Naive thymus-derived CD8-positive, alpha-beta T cell (primary cell): ENCODE results near the gene LAMA4. TPM values are rescaled to one million over a fixed set of nuclear protein-coding genes. Genes with fewer than 3 reads are reported as not detected.
"Not testable (repeated sequence)": the region's sequence is repeated elsewhere in the genome, so short reads cannot be mapped to it uniquely, and the experiment has no call there.

ENCODE experiments used
- ATAC-seq, 2 donors: fragments of 150-1000 bp; cut with Tn5 transposase in 1 of 2; sonication (Bioruptor Pico), chemical (Tn5 transposase) in 1 of 2; 1 replicate in 1 of 2; 2 replicates in 1 of 2; pipeline ENCODE4 v1.10.0; 2021; ENCODE audit warnings: mild to moderate bottlenecking in 2 of 2, moderate library complexity in 2 of 2
- POLR2A ChIA-PET: fragments of 350-600 bp; sonication (Branson Sonifier 250); formaldehyde crosslinking; loops from one replicate; lab custom pipeline; 2021; ENCODE audit warnings: antibody characterized with exemption; lab: Charles Lee
- DNase-seq, 10 donors: peaks; one replicate each; pipeline versions ENCODE4 v3.0.0 to v3.0.0-alpha.2; 2020 to 2022
- H3K27ac Mint-ChIP-seq, 10 donors: one replicate each; pipeline ENCODE4 v1.8.0; 2020 to 2022; ENCODE audit warnings: mild to moderate bottlenecking in 10 of 10, mixed read lengths in 10 of 10, moderate library complexity in 4 of 10, inconsistent platforms in 1 of 10
- H3K27me3 Mint-ChIP-seq, 5 donors: one replicate each; pipeline ENCODE4 v1.8.0; 2021 to 2022; ENCODE audit warnings: mixed read lengths in 5 of 5
- H3K36me3 Mint-ChIP-seq, 3 donors: one replicate each; pipeline ENCODE4 v1.8.0; 2020 to 2022; ENCODE audit warnings: mixed read lengths in 3 of 3, mild to moderate bottlenecking in 2 of 3, inconsistent platforms in 1 of 3
- H3K4me1 Mint-ChIP-seq, 4 donors: one replicate each; pipeline ENCODE4 v1.8.0; 2021 to 2022; ENCODE audit warnings: mixed read lengths in 4 of 4
- H3K4me3 Mint-ChIP-seq, 10 donors: one replicate each; pipeline ENCODE4 v1.8.0; 2020 to 2022; ENCODE audit warnings: mild to moderate bottlenecking in 10 of 10, mixed read lengths in 10 of 10, moderate library complexity in 6 of 10, inconsistent platforms in 1 of 10
- H3K9me3 Mint-ChIP-seq, 9 donors: one replicate each; pipeline ENCODE4 v1.8.0; 2020 to 2022; ENCODE audit warnings: mixed read lengths in 9 of 9, mild to moderate bottlenecking in 3 of 9, inconsistent platforms in 1 of 9, moderate library complexity in 1 of 9
- polyA plus RNA-seq, 3 donors: library from polyadenylated mRNA; unstranded; fragments of 300-500 nt; fragmentation: Illumina TruSeq; gene quantifications; one replicate each; pipeline ENCODE4 v1.2.3, GENCODE V29; 2021
- total RNA-seq, 8 experiments: library from RNA in 2 of 8; stranded (reverse) in 2 of 8; gene quantifications; one replicate each; pipeline ENCODE4 v1.2.3 and lab custom pipeline; 2021 to 2026

Gene LAMA4
- total and polyA plus RNA-seq, 5 experiments from 2014 or later = not detected

GRCh38 chr6:112209131-112209530 lies 45.2 kb downstream of the LAMA4 start:
- Mint-ChIP-seq H3K4me1 (no peaks in the 10 kb centered on the region), H3K9me3 (no peaks in the 10 kb centered on the region), H3K4me3 (no peak overlapping the region), H3K36me3 (no peaks in the 10 kb centered on the region), H3K27me3 (peaks cover 9 to 28% (median 14%) of the 10 kb centered on the region in 5 donors), H3K27ac (no peak overlapping the region)
- POLR2A ChIA-PET = no interaction called here
- no peak for DNase-seq
- ATAC-seq = no peak

- Mint-ChIP-seq H3K36me3 (no peaks in the 10 kb centered on the region), H3K4me3 (no peak overlapping the region), H3K4me1 (no peaks in the 10 kb centered on the region), H3K9me3 (no peaks in the 10 kb centered on the region), H3K27me3 (peaks cover 8 to 28% (median 13%) of the 10 kb centered on the region in 5 donors), H3K27ac (no peak overlapping the region)
- DNase-seq = no peak
- no peak for ATAC-seq
- POLR2A ChIA-PET = no interaction called here
These were observed 46.6 kb downstream of the LAMA4 start for GRCh38 chr6:112207776-112208175.

- DNase-seq = no peak
- H3K9me3 Mint-ChIP-seq = no peaks in the 10 kb centered on the region
- H3K4me3 Mint-ChIP-seq = no peak overlapping the region
- no peaks in the 10 kb centered on the region for H3K36me3 Mint-ChIP-seq
- H3K27me3 Mint-ChIP-seq = peaks cover 8 to 26% (median 13%) of the 10 kb centered on the region in 5 donors
- POLR2A ChIA-PET = no interaction called here
- no peak overlapping the region for H3K27ac Mint-ChIP-seq
- ATAC-seq = no peak
- no peaks in the 10 kb centered on the region for H3K4me1 Mint-ChIP-seq
These were observed 47.2 kb downstream of the LAMA4 start for GRCh38 chr6:112207131-112207530.

GRCh38 chr6:112206110-112206458 lies 48.3 kb downstream of the LAMA4 start:
- peak overlapping the region in 1 of 10 donors; percentile 58 for H3K27ac Mint-ChIP-seq
- POLR2A ChIA-PET = no interaction called here
- no peaks in the 10 kb centered on the region for H3K36me3 Mint-ChIP-seq
- no peak for DNase-seq
- ATAC-seq = no peak
- H3K27me3 Mint-ChIP-seq = peaks cover 3 to 15% (median 7%) of the 10 kb centered on the region in 5 donors
- no peaks in the 10 kb centered on the region for H3K9me3 Mint-ChIP-seq
- H3K4me3 Mint-ChIP-seq = no peak overlapping the region
- no peaks in the 10 kb centered on the region for H3K4me1 Mint-ChIP-seq

GRCh38 chr6:112205427-112206109 lies 48.8 kb downstream of the LAMA4 start:
- peak overlapping the region in 1 of 10 donors; percentile 58 for H3K27ac Mint-ChIP-seq
- H3K27me3 Mint-ChIP-seq = peaks cover 4 to 13% (median 5%) of the 10 kb centered on the region in 5 donors
- no peak overlapping the region for H3K4me3 Mint-ChIP-seq
- POLR2A ChIA-PET = no interaction called here
- DNase-seq (no peak), ATAC-seq (no peak)
- no peaks in the 10 kb centered on the region for H3K4me1 Mint-ChIP-seq
- H3K9me3 Mint-ChIP-seq = peaks cover 0 to 2% (median 0%) of the 10 kb centered on the region in 9 donors
- no peaks in the 10 kb centered on the region for H3K36me3 Mint-ChIP-seq

- H3K36me3 Mint-ChIP-seq = no peaks in the 10 kb centered on the region
- DNase-seq (no peak), ATAC-seq (no peak)
- no peaks in the 10 kb centered on the region for H3K4me1 Mint-ChIP-seq
- peaks cover 6 to 14% (median 8%) of the 10 kb centered on the region in 5 donors for H3K27me3 Mint-ChIP-seq
- POLR2A ChIA-PET = no interaction called here
- H3K4me3 Mint-ChIP-seq = no peak overlapping the region
- peaks cover 0 to 5% (median 0%) of the 10 kb centered on the region in 9 donors for H3K9me3 Mint-ChIP-seq
- H3K27ac Mint-ChIP-seq = no peak overlapping the region
These were observed 50.0 kb downstream of the LAMA4 start for GRCh38 chr6:112204350-112204706.

- Mint-ChIP-seq H3K27me3 (peaks cover 7 to 20% (median 11%) of the 10 kb centered on the region in 5 donors), H3K27ac (no peak overlapping the region), H3K36me3 (no peaks in the 10 kb centered on the region), H3K4me1 (no peaks in the 10 kb centered on the region), H3K9me3 (peaks cover 0 to 5% (median 0%) of the 10 kb centered on the region in 9 donors), H3K4me3 (no peak overlapping the region)
- POLR2A ChIA-PET = no interaction called here
- DNase-seq (no peak), ATAC-seq (no peak)
These were observed 50.6 kb downstream of the LAMA4 start for GRCh38 chr6:112203577-112204349.

- peaks cover 7 to 28% (median 11%) of the 10 kb centered on the region in 5 donors for H3K27me3 Mint-ChIP-seq
- POLR2A ChIA-PET = no interaction called here
- no peak overlapping the region for H3K27ac Mint-ChIP-seq
- no peaks in the 10 kb centered on the region for H3K4me1 Mint-ChIP-seq
- H3K4me3 Mint-ChIP-seq = no peak overlapping the region
- ATAC-seq (no peak), DNase-seq (no peak)
- H3K36me3 Mint-ChIP-seq = no peaks in the 10 kb centered on the region
- H3K9me3 Mint-ChIP-seq = peaks cover 0 to 5% (median 0%) of the 10 kb centered on the region in 9 donors
These were observed 51.6 kb downstream of the LAMA4 start for GRCh38 chr6:112202639-112203341.

GRCh38 chr6:112200185-112200914 lies 54.0 kb downstream of the LAMA4 start:
- ATAC-seq, H3K4me3 Mint-ChIP-seq, POLR2A ChIA-PET, H3K9me3 Mint-ChIP-seq, H3K36me3 Mint-ChIP-seq, H3K4me1 Mint-ChIP-seq, DNase-seq: not testable (repeated sequence)
- Mint-ChIP-seq H3K27me3 (peaks cover 10 to 15% (median 13%) of the 10 kb centered on the region in 5 donors), H3K27ac (peak overlapping the region in 1 of 10 donors; percentile 66)

- Mint-ChIP-seq H3K36me3 (no peaks in the 10 kb centered on the region), H3K4me1 (no peaks in the 10 kb centered on the region), H3K4me3 (no peak overlapping the region), H3K9me3 (peaks cover 0 to 5% (median 0%) of the 10 kb centered on the region in 9 donors), H3K27me3 (peaks cover 7 to 14% (median 11%) of the 10 kb centered on the region in 5 donors), H3K27ac (no peak overlapping the region)
- POLR2A ChIA-PET = no interaction called here
- DNase-seq = no peak
- no peak for ATAC-seq
These were observed 55.4 kb downstream of the LAMA4 start for GRCh38 chr6:112199001-112199403.

GRCh38 chr6:112198582-112198981 lies 55.8 kb downstream of the LAMA4 start:
- ATAC-seq (no peak), DNase-seq (no peak)
- Mint-ChIP-seq H3K4me1 (no peaks in the 10 kb centered on the region), H3K36me3 (no peaks in the 10 kb centered on the region), H3K9me3 (peaks cover 0 to 5% (median 0%) of the 10 kb centered on the region in 9 donors), H3K4me3 (no peak overlapping the region), H3K27me3 (peaks cover 6 to 14% (median 11%) of the 10 kb centered on the region in 5 donors), H3K27ac (no peak overlapping the region)
- POLR2A ChIA-PET = no interaction called here

- DNase-seq = no peak
- no peak for ATAC-seq
- no peak overlapping the region for H3K27ac Mint-ChIP-seq
- H3K4me1 Mint-ChIP-seq = no peaks in the 10 kb centered on the region
- H3K9me3 Mint-ChIP-seq = peaks cover 0 to 5% (median 0%) of the 10 kb centered on the region in 9 donors
- POLR2A ChIA-PET = no interaction called here
- H3K27me3 Mint-ChIP-seq = peaks cover 6 to 18% (median 11%) of the 10 kb centered on the region in 5 donors
- no peak overlapping the region for H3K4me3 Mint-ChIP-seq
- no peaks in the 10 kb centered on the region for H3K36me3 Mint-ChIP-seq
These were observed 56.7 kb downstream of the LAMA4 start for GRCh38 chr6:112197636-112198035.
